Thoracic aorta (tissue), 2 donors: ENCODE results near the gene DNAJB11. TPM values are rescaled to one million over a fixed set of nuclear protein-coding genes. Genes with fewer than 3 reads are reported as not detected.

ENCODE experiments used
- ATAC-seq: fragments of 150-250 bp; one replicate; pipeline ENCODE4 v1.8.0; 2017; ENCODE audit warnings: low read depth; ENCODE audit not compliant: insufficient number of reproducible peaks, low FRiP score
- DNase-seq: peaks from one replicate; pipeline ENCODE4 v3.0.0-alpha.2; 2020; ENCODE audit warnings: low spot score
- H3K27ac ChIP-seq, 2 donors: fragments of 200-600 bp; sonication (generic); 1 replicate in 1 of 2; 2 replicates in 1 of 2; pipeline ENCODE4 v1.5.1; 2016; ENCODE audit warnings: mild to moderate bottlenecking in 2 of 2, moderate library complexity in 2 of 2
- H3K27me3 ChIP-seq: fragments of 200-600 bp; sonication (generic); replicated peaks from 2 replicates; pipeline ENCODE4 v1.6.0; 2016; ENCODE audit warnings: mild to moderate bottlenecking; ENCODE audit not compliant: insufficient read depth
- H3K36me3 ChIP-seq: fragments of 200-600 bp; sonication (generic); one replicate; pipeline ENCODE4 v1.5.1; 2016
- H3K4me1 ChIP-seq, 2 donors: fragments of 200-600 bp; sonication (generic); 1 replicate in 1 of 2; 2 replicates in 1 of 2; pipeline versions ENCODE4 v1.5.1 to v1.6.0; 2016; ENCODE audit warnings: low read depth in 2 of 2, mild to moderate bottlenecking in 1 of 2; ENCODE audit not compliant: control insufficient read depth in 1 of 2
- H3K4me3 ChIP-seq: fragments of 200-600 bp; sonication (generic); 2 replicates; pipeline ENCODE4 v1.5.1; 2016; ENCODE audit warnings: mild to moderate bottlenecking
- H3K9me3 ChIP-seq: fragments of 200-600 bp; sonication (generic); 2 replicates; pipeline ENCODE4 v1.5.1; 2016
- CTCF ChIP-seq: fragments of 200-600 bp; sonication (generic); IDR thresholded peaks from one replicate; pipeline ENCODE4 v1.5.1; 2019; ENCODE audit warnings: antibody characterized with exemption
- total RNA-seq, 2 donors: library from RNA; depleted of rRNA; stranded (reverse); fragments of >200 nt; gene quantifications; one replicate each; pipeline versions ENCODE4 v1.1.0 to v1.2.3, GENCODE V29; 2016

DNAJB11 gene
- total RNA-seq, 2 donors from 2014 or later = 41.3 to 44.9 TPM

- DNase-seq (no peak), ATAC-seq (no peak)
- no peaks in the 10 kb centered on the region for H3K27me3 ChIP-seq
- peaks cover 13% of the 10 kb centered on the region for H3K36me3 ChIP-seq
- peaks cover 21 to 28% of the 10 kb centered on the region in 2 donors for H3K4me1 ChIP-seq
- peak overlapping the region; percentile 100 for H3K4me3 ChIP-seq
- TF ChIP-seq CTCF = no peak
- peak overlapping the region; percentile 93 to 94 for H3K27ac ChIP-seq
- H3K9me3 ChIP-seq = no peaks in the 10 kb centered on the region
These were observed 572 bp downstream of the DNAJB11 start for GRCh38 chr3:186570941-186571643.

- no peak overlapping the region for H3K27ac ChIP-seq
- H3K4me1 ChIP-seq = peaks cover 21 to 23% of the 10 kb centered on the region in 2 donors
- ATAC-seq = no peak
- H3K27me3 ChIP-seq = no peaks in the 10 kb centered on the region
- no peaks in the 10 kb centered on the region for H3K9me3 ChIP-seq
- TF ChIP-seq CTCF = no peak
- DNase-seq = no peak
- H3K4me3 ChIP-seq = peak overlapping the region; percentile 100
- H3K36me3 ChIP-seq = peaks cover 18% of the 10 kb centered on the region
These were observed 1.1 kb downstream of the DNAJB11 start for GRCh38 chr3:186571644-186572013.

GRCh38 chr3:186577521-186577920, 7.0 kb downstream of the DNAJB11 start:
- H3K27ac ChIP-seq = no peak overlapping the region
- TF ChIP-seq CTCF = no peak
- no peaks in the 10 kb centered on the region for H3K4me1 ChIP-seq
- no peaks in the 10 kb centered on the region for H3K9me3 ChIP-seq
- no peak for DNase-seq
- peaks cover 37% of the 10 kb centered on the region for H3K36me3 ChIP-seq
- H3K4me3 ChIP-seq = no peak overlapping the region
- no peak for ATAC-seq
- H3K27me3 ChIP-seq = no peaks in the 10 kb centered on the region

- H3K36me3 ChIP-seq = peaks cover 54% of the 10 kb centered on the region
These were observed 10.3 kb downstream of the DNAJB11 start for GRCh38 chr3:186580785-186581184.

GRCh38 chr3:186582541-186582940, 12.0 kb downstream of the DNAJB11 start:
- peaks cover 43% of the 10 kb centered on the region for H3K36me3 ChIP-seq
- no peak overlapping the region for H3K27ac ChIP-seq
- no peaks in the 10 kb centered on the region for H3K9me3 ChIP-seq
- no peak for TF ChIP-seq CTCF
- DNase-seq = no peak
- no peaks in the 10 kb centered on the region for H3K4me1 ChIP-seq
- H3K4me3 ChIP-seq = no peak overlapping the region
- no peaks in the 10 kb centered on the region for H3K27me3 ChIP-seq
- ATAC-seq = no peak

More at GRCh38 chr3:186580785-186581184, 10.3 kb downstream of the DNAJB11 start:
- Histone ChIP-seq H3K27me3 (no peaks in the 10 kb centered on the region), H3K9me3 (no peaks in the 10 kb centered on the region), H3K27ac (no peak overlapping the region), H3K4me1 (no peaks in the 10 kb centered on the region), H3K4me3 (no peak overlapping the region)
- no peak for TF ChIP-seq CTCF
- ATAC-seq (no peak), DNase-seq (no peak)
